Smooth muscle cell (in vitro differentiated cells): Measurements from ENCODE around the gene GPC6. TPM values are rescaled to one million over a fixed set of nuclear protein-coding genes. Genes with fewer than 3 reads are reported as not detected.

Source experiments
- DNase-seq: peaks from one replicate; lab custom pipeline; 2025; ENCODE audit not compliant: unreplicated experiment; lab: John Stamatoyannopoulos, UW
- H2AFZ ChIP-seq: fragments of 200-600 bp; sonication (generic); 2 replicates; pipeline ENCODE4 v1.6.0; 2016; ENCODE audit warnings: antibody characterized with exemption, low read depth, mild to moderate bottlenecking
- H3F3A ChIP-seq: fragments of 200-600 bp; sonication (generic); 2 replicates; pipeline ENCODE4 v1.6.0; 2017; ENCODE audit warnings: antibody characterized with exemption, low read depth
- H3K27ac ChIP-seq: fragments of 200-600 bp; sonication (generic); 2 replicates; pipeline ENCODE4 v1.5.1; 2016; ENCODE audit warnings: low read depth, mild to moderate bottlenecking
- H3K27me3 ChIP-seq: fragments of 200-600 bp; sonication (generic); 2 replicates; pipeline ENCODE4 v1.6.1; 2016; ENCODE audit warnings: low read depth, mild to moderate bottlenecking
- H3K36me3 ChIP-seq: fragments of 200-600 bp; sonication (generic); 2 replicates; pipeline ENCODE4 v1.5.1; 2016; ENCODE audit warnings: low read depth
- H3K4me1 ChIP-seq: fragments of 200-600 bp; sonication (generic); 2 replicates; pipeline ENCODE4 v1.5.1; 2016; ENCODE audit warnings: low read depth
- H3K4me2 ChIP-seq: fragments of 200-600 bp; sonication (generic); 2 replicates; pipeline ENCODE4 v1.6.0; 2016; ENCODE audit warnings: mild to moderate bottlenecking
- H3K4me3 ChIP-seq: fragments of 200-600 bp; sonication (generic); 2 replicates; pipeline ENCODE4 v1.5.1; 2016; ENCODE audit warnings: mild to moderate bottlenecking
- H3K79me2 ChIP-seq: fragments of 200-600 bp; sonication (generic); 2 replicates; pipeline ENCODE4 v1.6.0; 2016; ENCODE audit warnings: low read depth, mild to moderate bottlenecking
- H3K9ac ChIP-seq: fragments of 200-600 bp; sonication (generic); 2 replicates; pipeline ENCODE4 v1.6.0; 2016; ENCODE audit warnings: low read depth
- H3K9me3 ChIP-seq: fragments of 200-600 bp; sonication (generic); replicated peaks from 2 replicates; pipeline ENCODE4 v1.5.1; 2016; ENCODE audit warnings: low read depth
- H4K20me1 ChIP-seq: fragments of 200-600 bp; sonication (generic); 2 replicates; pipeline ENCODE4 v1.6.0; 2016; ENCODE audit warnings: low read depth
- WGBS: methylation state at CpG from one replicate; pipeline ENCODE4 v1.1.7; 2016; ENCODE audit warnings: low lambda C conversion rate; 5-methylcytosine and 5-hydroxymethylcytosine counted together
- polyA plus RNA-seq: library from polyadenylated mRNA; unstranded; fragments of >200 nt; fragmentation: Nextera tagmentation; extraction: Ambion mirVana; gene quantifications from 2 replicates; pipeline ENCODE4 v1.2.1, GENCODE V29; 2016
- total RNA-seq: library from RNA; depleted of rRNA; stranded (reverse); fragments of >200 nt; gene quantifications from 2 replicates; pipeline ENCODE4 v1.2.3, GENCODE V29; 2014
- TF ChIP-seq, protein P1 (sequence below): fragments of 200-600 bp; sonication (generic); IDR thresholded peaks from 2 replicates; pipeline ENCODE4 v1.5.1; 2017; ENCODE audit warnings: borderline replicate concordance, mild to moderate bottlenecking, antibody characterized with exemption; ENCODE audit not compliant: insufficient read depth, poor library complexity, severe bottlenecking

The GPC6 gene
- total and polyA plus RNA-seq, 2 experiments from 2014 or later = 19.7 to 68.5 TPM

DNA sequence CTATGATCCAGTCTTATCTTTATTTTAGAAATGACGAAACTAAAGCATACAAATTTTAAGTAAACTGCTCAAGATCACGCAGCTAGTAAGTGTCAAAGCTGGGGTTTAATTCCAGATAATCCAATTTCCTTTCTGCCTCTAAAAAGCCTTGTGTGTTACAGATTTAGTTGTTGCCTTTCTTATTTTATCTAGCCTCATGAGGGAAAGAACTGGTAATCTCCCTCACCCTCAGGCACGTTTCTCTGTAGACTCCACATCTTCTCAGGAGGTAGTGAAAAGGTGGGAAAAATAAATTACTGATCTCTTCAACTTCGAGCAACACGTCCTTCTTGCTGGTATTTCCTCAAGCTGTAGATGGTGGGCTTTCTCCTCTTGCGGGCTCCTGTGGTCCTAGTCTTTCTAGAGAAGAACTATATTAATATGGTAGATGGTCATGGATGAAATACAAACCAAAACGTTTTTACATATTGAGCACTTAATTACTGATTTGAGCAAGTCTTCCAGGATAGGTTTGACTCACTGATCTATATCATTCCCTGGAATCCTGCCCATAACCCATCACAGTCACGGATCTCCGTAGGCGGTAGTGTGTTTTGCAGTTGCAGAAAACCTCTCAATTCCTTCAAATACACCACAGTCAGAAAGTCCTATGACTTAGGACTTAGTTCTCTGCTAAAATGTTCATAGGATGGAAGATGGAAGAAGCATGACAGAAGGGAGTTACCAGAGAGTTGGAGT, 733.4 kb downstream of the GPC6 start:
- no peak for DNase-seq
- no peak overlapping the region for H2AFZ ChIP-seq
- no peak overlapping the region for H3K9ac ChIP-seq
- no peaks in the 10 kb centered on the region for H3K79me2 ChIP-seq
- H3K36me3 ChIP-seq = no peaks in the 10 kb centered on the region
- no peaks in the 10 kb centered on the region for H3K4me1 ChIP-seq
- TF ChIP-seq, protein P1, sequence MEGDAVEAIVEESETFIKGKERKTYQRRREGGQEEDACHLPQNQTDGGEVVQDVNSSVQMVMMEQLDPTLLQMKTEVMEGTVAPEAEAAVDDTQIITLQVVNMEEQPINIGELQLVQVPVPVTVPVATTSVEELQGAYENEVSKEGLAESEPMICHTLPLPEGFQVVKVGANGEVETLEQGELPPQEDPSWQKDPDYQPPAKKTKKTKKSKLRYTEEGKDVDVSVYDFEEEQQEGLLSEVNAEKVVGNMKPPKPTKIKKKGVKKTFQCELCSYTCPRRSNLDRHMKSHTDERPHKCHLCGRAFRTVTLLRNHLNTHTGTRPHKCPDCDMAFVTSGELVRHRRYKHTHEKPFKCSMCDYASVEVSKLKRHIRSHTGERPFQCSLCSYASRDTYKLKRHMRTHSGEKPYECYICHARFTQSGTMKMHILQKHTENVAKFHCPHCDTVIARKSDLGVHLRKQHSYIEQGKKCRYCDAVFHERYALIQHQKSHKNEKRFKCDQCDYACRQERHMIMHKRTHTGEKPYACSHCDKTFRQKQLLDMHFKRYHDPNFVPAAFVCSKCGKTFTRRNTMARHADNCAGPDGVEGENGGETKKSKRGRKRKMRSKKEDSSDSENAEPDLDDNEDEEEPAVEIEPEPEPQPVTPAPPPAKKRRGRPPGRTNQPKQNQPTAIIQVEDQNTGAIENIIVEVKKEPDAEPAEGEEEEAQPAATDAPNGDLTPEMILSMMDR = no peak
- H3K9me3 ChIP-seq = no peaks in the 10 kb centered on the region
- no peaks in the 10 kb centered on the region for H3F3A ChIP-seq
- no peak overlapping the region for H3K4me3 ChIP-seq
- H3K4me2 ChIP-seq = no peak overlapping the region
- H3K27ac ChIP-seq = no peak overlapping the region
- H3K27me3 ChIP-seq = no peaks in the 10 kb centered on the region
- H4K20me1 ChIP-seq = no peaks in the 10 kb centered on the region
- WGBS = 47% methylated on average over 10 of the region's 10 CpGs

- no peak overlapping the region for H3K9ac ChIP-seq
- H3K4me3 ChIP-seq = no peak overlapping the region
- no peak overlapping the region for H2AFZ ChIP-seq
- H4K20me1 ChIP-seq = no peaks in the 10 kb centered on the region
- no peaks in the 10 kb centered on the region for H3F3A ChIP-seq
- no peaks in the 10 kb centered on the region for H3K27me3 ChIP-seq
- 46% methylated on average over 6 of the region's 6 CpGs for WGBS
- H3K36me3 ChIP-seq = no peaks in the 10 kb centered on the region
- no peaks in the 10 kb centered on the region for H3K4me1 ChIP-seq
- no peak overlapping the region for H3K4me2 ChIP-seq
- TF ChIP-seq, protein P1 = no peak
- no peak overlapping the region for H3K27ac ChIP-seq
- H3K9me3 ChIP-seq = no peaks in the 10 kb centered on the region
- DNase-seq = no peak
- H3K79me2 ChIP-seq = no peaks in the 10 kb centered on the region
Measured at GRCh38 chr13:93963266-93964145, 736.9 kb downstream of the GPC6 start.

DNA sequence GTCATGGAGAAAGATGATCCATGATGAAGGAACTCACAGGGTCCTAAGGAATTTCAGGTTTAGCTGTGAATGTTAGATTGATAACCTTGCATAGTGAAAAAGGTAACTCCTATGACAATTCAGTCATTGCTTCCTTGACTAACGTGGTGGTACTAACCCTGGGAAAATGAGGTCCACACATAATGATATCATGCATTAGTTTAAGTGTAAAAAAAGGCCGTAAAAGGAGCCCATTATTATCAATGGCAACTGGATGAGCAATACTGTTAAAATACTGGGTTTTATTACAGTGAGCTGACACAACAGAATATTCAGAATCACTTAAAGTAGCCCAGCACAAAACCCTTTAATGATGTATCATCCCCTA, 737.5 kb downstream of the GPC6 start:
- Histone ChIP-seq H3K4me1 (no peaks in the 10 kb centered on the region), H3K79me2 (no peaks in the 10 kb centered on the region), H4K20me1 (no peaks in the 10 kb centered on the region), H2AFZ (no peak overlapping the region), H3K9ac (no peak overlapping the region), H3K36me3 (no peaks in the 10 kb centered on the region), H3K9me3 (no peaks in the 10 kb centered on the region), H3K4me3 (no peak overlapping the region), H3K27me3 (no peaks in the 10 kb centered on the region), H3K4me2 (no peak overlapping the region), H3K27ac (no peak overlapping the region), H3F3A (no peaks in the 10 kb centered on the region)
- TF ChIP-seq, protein P1 = no peak
- WGBS = 52% methylated on average over 2 of the region's 2 CpGs
- DNase-seq = no peak
